ENCODE results near the gene NFIX. TPM values are rescaled to one million over a fixed set of nuclear protein-coding genes. Genes with fewer than 3 reads are reported as not detected.
A peak's percentile ranks its signal among the peaks of the same experiment; 100 is the strongest.

NFIX gene
- total RNA-seq, 4 donors from 2014 or later, result 39.8 to 55.8 (median 48.2) TPM

DNA sequence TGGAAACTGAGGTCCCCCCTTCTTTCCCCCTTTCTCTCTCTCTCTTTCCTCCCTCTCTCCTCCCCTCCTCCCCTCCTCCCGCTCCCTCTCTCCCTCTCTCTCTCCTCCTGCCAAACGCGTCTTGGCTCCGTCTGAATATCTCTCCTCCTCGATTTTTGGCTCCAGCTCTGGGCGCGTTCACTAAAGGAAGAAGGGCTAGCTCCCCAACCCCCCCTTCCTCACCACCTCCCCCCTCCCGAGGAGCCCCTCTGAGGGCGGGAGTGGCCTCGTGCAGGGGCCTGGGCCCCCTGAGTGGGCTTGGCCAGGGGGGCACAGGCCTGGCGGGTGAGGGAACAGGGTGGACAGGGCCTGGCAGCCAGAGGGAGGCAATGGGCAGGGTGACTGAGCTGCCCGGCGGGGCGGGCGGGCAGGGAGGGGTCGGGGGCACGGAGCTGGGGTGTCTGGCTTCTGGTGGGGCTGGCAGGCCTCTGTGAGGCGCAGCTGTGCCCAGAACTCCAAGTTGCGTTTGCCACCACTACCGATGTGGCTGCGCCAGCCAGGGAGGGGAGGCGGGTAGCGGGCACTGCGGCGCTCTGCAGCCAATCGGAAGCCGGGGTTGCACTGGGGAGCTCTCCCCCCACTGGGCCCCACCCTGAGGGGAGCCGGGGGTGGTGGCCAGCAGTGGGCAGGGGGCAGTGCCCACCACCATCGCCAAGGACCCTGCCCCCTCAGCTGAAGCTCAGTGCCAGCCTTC, 7.1 kb downstream of the NFIX start:
- 15% methylated on average over 19 to 22 of the region's 29 CpGs for WGBS, 2 donors
- no peaks in the 10 kb centered on the region for H3K36me3 ChIP-seq
- TF ChIP-seq POLR2A (IDR thresholded peaks at IDR 0.05) (no peak), EP300 (IDR thresholded peaks at IDR 0.05) (peak in 1 of 2 donors; percentile 18), CTCF (IDR thresholded peaks at IDR 0.05) (peak in 4 of 5 experiments; percentile 7 to 54 (median 28))
- peak in 1 of 2 donors; percentile 78 for DNase-seq (ENCODE audit: low spot score in 2 of 2)
- H3K27me3 ChIP-seq, result no peaks in the 10 kb centered on the region
- peaks cover 0 to 91% (median 31%) of the 10 kb centered on the region in 4 donors for H3K4me1 ChIP-seq
- peak overlapping the region; percentile 18 to 47 (median 34) for H3K4me3 ChIP-seq
- peak overlapping the region; percentile 73 to 95 (median 87) for H3K27ac ChIP-seq
- no peaks in the 10 kb centered on the region for H3K9me3 ChIP-seq

- peak in 1 of 2 donors; percentile 6 for DNase-seq (ENCODE audit: low spot score in 2 of 2)
- no peaks in the 10 kb centered on the region for H3K36me3 ChIP-seq
- 74 to 79% methylated on average over 14 to 15 of the region's 15 CpGs for WGBS, 2 donors
- peak overlapping the region; percentile 73 to 95 (median 87) for H3K27ac ChIP-seq
- TF ChIP-seq EP300 (IDR thresholded peaks at IDR 0.05) (no peak), POLR2A (IDR thresholded peaks at IDR 0.05) (no peak), CTCF (IDR thresholded peaks at IDR 0.05) (no peak)
- no peak overlapping the region for H3K4me3 ChIP-seq
- no peaks in the 10 kb centered on the region for H3K9me3 ChIP-seq
- H3K4me1 ChIP-seq, result peaks cover 0 to 91% (median 30%) of the 10 kb centered on the region in 4 donors
- H3K27me3 ChIP-seq, result no peaks in the 10 kb centered on the region
Observed at GRCh38 chr19:13003081-13003480, 7.8 kb downstream of the NFIX start.

GRCh38 chr19:13004273-13004672, 9.0 kb downstream of the NFIX start:
- Histone ChIP-seq H3K27me3 (no peaks in the 10 kb centered on the region), H3K4me3 (no peak overlapping the region), H3K27ac (peak overlapping the region in 1 of 4 donors; percentile 31), H3K36me3 (peaks cover 0 to 4% (median 0%) of the 10 kb centered on the region in 3 donors), H3K4me1 (peaks cover 0 to 96% (median 32%) of the 10 kb centered on the region in 4 donors), H3K9me3 (no peaks in the 10 kb centered on the region)
- WGBS, 2 donors, result 86 to 96% methylated on average over 7 of the region's 7 CpGs
- TF ChIP-seq POLR2A (IDR thresholded peaks at IDR 0.05) (no peak), EP300 (IDR thresholded peaks at IDR 0.05) (no peak), CTCF (IDR thresholded peaks at IDR 0.05) (no peak)
- no peak for DNase-seq (ENCODE audit: low spot score in 2 of 2)

DNA sequence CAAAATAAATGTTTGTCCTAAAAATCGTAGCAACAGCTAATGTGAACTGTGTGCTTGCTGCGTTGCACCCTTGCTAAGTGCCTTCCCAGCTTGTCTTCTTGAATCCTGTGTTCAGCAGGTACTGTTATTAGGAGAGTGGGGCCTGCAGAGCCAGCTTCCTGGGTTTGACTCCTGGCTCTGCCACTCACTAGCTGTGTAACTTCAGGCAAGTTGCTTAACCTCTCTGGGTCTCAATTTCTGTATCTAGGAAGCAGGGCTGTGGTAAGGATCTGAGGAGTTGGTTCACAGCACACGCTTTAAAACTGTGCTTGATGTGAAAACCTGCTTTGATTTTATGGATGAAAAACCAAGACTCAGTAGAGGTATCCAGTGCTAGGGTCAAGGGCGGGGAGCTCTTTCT, 10.0 kb downstream of the NFIX start:
- peaks cover 0 to 4% (median 0%) of the 10 kb centered on the region in 3 donors for H3K36me3 ChIP-seq
- H3K4me1 ChIP-seq, result peaks cover 0 to 97% (median 42%) of the 10 kb centered on the region in 4 donors
- DNase-seq (ENCODE audit: low spot score in 2 of 2), result no peak
- 85 to 95% methylated on average over 4 of the region's 4 CpGs for WGBS, 2 donors
- TF ChIP-seq CTCF (IDR thresholded peaks at IDR 0.05) (no peak), POLR2A (IDR thresholded peaks at IDR 0.05) (no peak), EP300 (IDR thresholded peaks at IDR 0.05) (no peak)
- no peaks in the 10 kb centered on the region for H3K27me3 ChIP-seq
- no peaks in the 10 kb centered on the region for H3K9me3 ChIP-seq
- no peak overlapping the region for H3K4me3 ChIP-seq
- H3K27ac ChIP-seq, result peak overlapping the region in 1 of 4 donors; percentile 67

- WGBS, 2 donors, result 75 to 79% methylated on average over 12 of the region's 12 CpGs
- Histone ChIP-seq H3K4me3 (no peak overlapping the region), H3K36me3 (peaks cover 0 to 4% (median 0%) of the 10 kb centered on the region in 3 donors), H3K27ac (peak overlapping the region in 3 of 4 donors; percentile 11 to 67 (median 24)), H3K27me3 (no peaks in the 10 kb centered on the region), H3K9me3 (no peaks in the 10 kb centered on the region), H3K4me1 (peaks cover 0 to 97% (median 47%) of the 10 kb centered on the region in 4 donors)
- DNase-seq (ENCODE audit: low spot score in 2 of 2), result no peak
- TF ChIP-seq CTCF (IDR thresholded peaks at IDR 0.05), result no peak
- TF ChIP-seq EP300 (IDR thresholded peaks at IDR 0.05), result no peak
- TF ChIP-seq POLR2A (IDR thresholded peaks at IDR 0.05), result no peak
Observed at GRCh38 chr19:13005861-13006370, 10.6 kb downstream of the NFIX start.

All from tibial nerve (tissue), 4 donors.